ENCODE results near the gene PIGQ. TPM values are rescaled to one million over a fixed set of nuclear protein-coding genes. Genes with fewer than 3 reads are reported as not detected.

Gene PIGQ
- total RNA-seq, 1 donor from 2014 or later: 68.9 TPM

DNA sequence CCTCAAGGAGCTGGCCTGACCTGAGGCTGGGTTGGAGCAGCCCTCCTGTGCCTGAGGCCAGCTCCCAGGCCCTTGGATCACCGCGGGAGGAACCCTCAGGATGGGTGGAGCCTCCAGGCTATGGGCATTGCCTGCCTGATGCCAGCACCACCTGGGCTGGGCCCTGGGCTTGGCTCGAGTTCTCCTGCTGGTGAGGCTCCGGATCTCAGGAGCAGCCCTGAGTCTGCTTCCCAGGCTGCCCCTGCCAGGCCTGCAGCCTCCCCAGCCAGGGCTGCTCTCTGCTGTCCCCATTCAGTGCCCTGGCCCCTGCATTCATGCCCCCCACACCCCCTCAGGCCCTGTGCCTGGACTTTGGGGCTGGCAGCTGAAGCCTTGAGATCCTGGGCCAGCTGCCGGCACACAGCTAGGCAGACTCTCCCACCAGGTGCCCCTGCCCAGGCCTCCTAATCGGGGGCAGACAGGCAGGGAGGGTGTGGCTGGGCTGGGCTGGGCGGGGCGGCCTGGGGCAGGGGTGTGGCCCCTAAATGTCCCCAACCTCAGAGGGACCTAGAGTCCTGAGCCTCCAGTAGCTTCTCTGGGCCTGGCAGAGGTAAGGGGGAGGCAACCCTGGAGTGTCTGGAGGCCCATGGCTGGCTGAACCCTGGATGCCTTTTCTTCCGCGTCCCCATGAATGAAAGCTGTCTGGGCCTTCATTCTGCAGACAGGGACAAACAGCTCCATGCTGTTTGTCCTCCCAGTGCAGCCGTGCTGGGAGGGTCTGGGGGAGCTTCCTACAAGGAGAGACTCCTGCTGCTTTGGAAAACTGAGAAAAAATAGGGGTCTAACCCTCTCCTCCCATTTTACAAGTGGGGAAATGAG, 1.1 kb upstream of the PIGQ start:
- Histone ChIP-seq H3K4me3 (peak overlapping the region; percentile 84), H3K4me1 (peaks cover 45% of the 10 kb centered on the region), H3K27me3 (ENCODE audit: low read depth) (no peaks in the 10 kb centered on the region), H3K36me3 (peaks cover 5% of the 10 kb centered on the region), H3K27ac (peak overlapping the region; percentile 82), H3K9me3 (no peaks in the 10 kb centered on the region)
- TF ChIP-seq, protein P1, sequence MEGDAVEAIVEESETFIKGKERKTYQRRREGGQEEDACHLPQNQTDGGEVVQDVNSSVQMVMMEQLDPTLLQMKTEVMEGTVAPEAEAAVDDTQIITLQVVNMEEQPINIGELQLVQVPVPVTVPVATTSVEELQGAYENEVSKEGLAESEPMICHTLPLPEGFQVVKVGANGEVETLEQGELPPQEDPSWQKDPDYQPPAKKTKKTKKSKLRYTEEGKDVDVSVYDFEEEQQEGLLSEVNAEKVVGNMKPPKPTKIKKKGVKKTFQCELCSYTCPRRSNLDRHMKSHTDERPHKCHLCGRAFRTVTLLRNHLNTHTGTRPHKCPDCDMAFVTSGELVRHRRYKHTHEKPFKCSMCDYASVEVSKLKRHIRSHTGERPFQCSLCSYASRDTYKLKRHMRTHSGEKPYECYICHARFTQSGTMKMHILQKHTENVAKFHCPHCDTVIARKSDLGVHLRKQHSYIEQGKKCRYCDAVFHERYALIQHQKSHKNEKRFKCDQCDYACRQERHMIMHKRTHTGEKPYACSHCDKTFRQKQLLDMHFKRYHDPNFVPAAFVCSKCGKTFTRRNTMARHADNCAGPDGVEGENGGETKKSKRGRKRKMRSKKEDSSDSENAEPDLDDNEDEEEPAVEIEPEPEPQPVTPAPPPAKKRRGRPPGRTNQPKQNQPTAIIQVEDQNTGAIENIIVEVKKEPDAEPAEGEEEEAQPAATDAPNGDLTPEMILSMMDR (IDR thresholded peaks at IDR 0.05): no peak
- DNase-seq: no peak
- ATAC-seq: no peak
- intact Hi-C loops (cut with DNase I): no loop called here

DNA sequence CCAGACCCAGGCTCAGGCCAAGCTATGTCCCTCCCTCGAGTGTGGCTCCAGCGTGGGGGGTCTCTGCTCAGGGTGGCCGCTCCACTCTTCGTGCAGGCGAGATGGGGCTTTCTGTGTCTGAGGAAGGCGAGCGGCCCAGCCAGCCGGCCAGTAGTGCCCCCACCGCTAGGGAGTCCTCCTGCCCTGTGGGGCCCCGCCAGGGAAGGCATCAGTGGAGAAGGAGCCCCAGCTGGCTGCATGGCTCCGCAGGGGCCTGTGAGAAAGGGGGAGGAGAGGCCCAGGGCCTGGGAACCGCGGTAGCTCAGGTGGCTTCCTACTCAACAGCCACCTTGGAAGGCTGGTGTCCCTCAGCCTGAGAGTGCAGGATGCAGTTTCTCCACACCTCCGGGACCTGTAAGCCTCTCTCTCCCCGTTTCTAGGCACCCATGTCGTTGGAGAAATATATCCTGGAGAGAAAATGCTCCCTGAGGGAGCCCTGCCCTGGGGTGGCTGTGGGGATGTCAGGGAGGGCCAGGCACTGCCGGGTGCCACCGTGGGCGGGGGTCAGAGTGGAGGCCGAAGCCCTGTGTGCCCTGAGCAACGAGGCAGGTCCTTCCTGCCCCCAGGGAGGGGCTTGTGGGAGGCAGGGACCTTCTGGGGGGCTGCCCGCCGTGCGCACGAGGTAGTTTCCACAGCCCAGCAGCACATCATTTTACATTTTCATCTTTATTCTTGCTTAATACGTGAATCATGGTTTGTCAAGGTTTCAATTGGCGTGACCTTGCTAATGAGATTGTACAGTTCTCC, 3.3 kb downstream of the PIGQ start:
- Histone ChIP-seq H3K4me1 (peaks cover 20% of the 10 kb centered on the region), H3K36me3 (peaks cover 28% of the 10 kb centered on the region), H3K27ac (no peak overlapping the region), H3K27me3 (ENCODE audit: low read depth) (no peaks in the 10 kb centered on the region), H3K4me3 (no peak overlapping the region), H3K9me3 (no peaks in the 10 kb centered on the region)
- ATAC-seq: no peak
- intact Hi-C loops (cut with DNase I): no loop called here
- TF ChIP-seq, protein P1 (IDR thresholded peaks at IDR 0.05): no peak
- no peak for DNase-seq

DNA sequence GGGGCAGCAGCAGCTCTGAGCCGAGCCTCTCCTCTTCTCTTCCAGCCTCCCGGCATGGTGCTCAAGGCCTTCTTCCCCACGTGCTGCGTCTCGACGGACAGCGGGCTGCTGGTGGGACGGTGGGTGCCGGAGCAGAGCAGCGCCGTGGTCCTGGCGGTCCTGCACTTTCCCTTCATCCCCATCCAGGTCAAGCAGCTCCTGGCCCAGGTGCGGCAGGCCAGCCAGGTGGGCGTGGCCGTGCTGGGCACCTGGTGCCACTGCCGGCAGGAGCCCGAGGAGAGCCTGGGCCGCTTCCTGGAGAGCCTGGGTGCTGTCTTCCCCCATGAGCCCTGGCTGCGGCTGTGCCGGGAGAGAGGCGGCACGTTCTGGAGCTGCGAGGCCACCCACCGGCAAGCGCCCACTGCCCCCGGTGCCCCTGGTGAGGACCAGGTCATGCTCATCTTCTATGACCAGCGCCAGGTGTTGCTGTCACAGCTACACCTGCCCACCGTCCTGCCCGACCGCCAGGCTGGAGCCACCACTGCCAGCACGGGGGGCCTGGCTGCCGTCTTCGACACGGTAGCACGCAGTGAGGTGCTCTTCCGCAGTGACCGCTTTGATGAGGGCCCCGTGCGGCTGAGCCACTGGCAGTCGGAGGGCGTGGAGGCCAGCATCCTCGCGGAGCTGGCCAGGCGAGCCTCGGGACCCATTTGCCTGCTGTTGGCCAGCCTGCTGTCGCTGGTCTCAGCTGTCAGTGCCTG, 4.4 kb downstream of the PIGQ start:
- H3K27me3 ChIP-seq (ENCODE audit: low read depth): no peaks in the 10 kb centered on the region
- peaks cover 28% of the 10 kb centered on the region for H3K36me3 ChIP-seq
- intact Hi-C loops (cut with DNase I): no loop called here
- ATAC-seq (no peak), DNase-seq (no peak)
- no peak overlapping the region for H3K4me3 ChIP-seq
- no peaks in the 10 kb centered on the region for H3K9me3 ChIP-seq
- TF ChIP-seq, protein P1 (IDR thresholded peaks at IDR 0.05): no peak
- peaks cover 8% of the 10 kb centered on the region for H3K4me1 ChIP-seq
- H3K27ac ChIP-seq: no peak overlapping the region

DNA sequence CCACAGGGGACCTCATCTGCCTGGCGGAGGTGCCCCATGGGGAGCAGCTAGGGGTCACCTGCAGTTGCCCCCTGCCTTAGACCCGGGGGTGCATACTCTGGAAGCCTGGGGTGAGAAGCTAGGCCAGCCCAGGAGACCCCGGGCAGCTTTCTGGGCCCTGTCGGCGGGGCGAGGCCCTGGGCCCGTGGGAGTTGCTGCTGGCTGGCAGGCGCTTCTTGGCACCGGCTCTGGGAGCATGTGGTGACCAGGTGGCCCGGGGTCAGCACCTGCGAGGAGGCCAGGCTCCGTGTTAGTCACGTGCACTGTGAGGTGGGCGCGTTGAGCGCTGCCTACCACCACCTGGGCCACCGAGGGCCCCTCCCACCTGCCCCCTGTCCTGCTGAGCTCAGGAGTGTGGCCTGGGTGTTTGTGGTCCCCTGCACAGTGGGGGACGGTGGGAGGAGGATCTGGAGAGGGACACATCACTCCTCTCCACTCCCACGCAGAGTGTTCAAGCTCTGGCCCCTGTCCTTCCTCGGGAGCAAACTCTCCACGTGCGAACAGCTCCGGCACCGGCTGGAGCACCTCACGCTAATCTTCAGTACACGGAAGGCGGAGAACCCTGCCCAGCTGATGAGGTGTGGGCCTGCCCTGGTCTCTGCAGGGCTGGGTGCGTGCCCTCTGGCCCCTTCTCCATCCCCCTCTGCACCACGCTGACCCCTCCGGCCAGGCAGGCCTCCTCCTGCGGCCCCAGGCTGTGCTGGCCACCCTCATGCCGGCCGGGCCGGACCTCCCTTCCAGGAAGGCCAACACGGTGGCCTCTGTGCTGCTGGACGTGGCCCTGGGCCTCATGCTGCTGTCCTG, 5.8 kb downstream of the PIGQ start:
- H3K4me3 ChIP-seq: no peak overlapping the region
- no peak for ATAC-seq
- no peak overlapping the region for H3K27ac ChIP-seq
- TF ChIP-seq, protein P1 (IDR thresholded peaks at IDR 0.05): no peak
- peaks cover 2% of the 10 kb centered on the region for H3K4me1 ChIP-seq
- no peaks in the 10 kb centered on the region for H3K9me3 ChIP-seq
- H3K27me3 ChIP-seq (ENCODE audit: low read depth): no peaks in the 10 kb centered on the region
- H3K36me3 ChIP-seq: peaks cover 28% of the 10 kb centered on the region
- intact Hi-C loops (cut with DNase I): no loop called here
- DNase-seq: no peak

Data from lower lobe of right lung (tissue), 2 donors.